Measurements from ENCODE around the gene GPRC5D.

Gene GPRC5D

GRCh38 chr12:12952036-12952435, at the start of gene GPRC5D:
Gene GPRC5D, minus strand, starts transcription at chr12:12952170. Its CDS starts 1,786 bp downstream, at chr12:12950384.
- no peak for DNase-seq

- DNase-seq = no peak
Observed at GRCh38 chr12:13001775-13002040, 49.7 kb upstream of the GPRC5D start.

- no peak for DNase-seq
Observed at GRCh38 chr12:13000925-13001774, 49.2 kb upstream of the GPRC5D start.

- peak; percentile 21 for DNase-seq
Observed at GRCh38 chr12:13000616-13000924, 48.6 kb upstream of the GPRC5D start.

- peak; percentile 79 for DNase-seq
Observed at GRCh38 chr12:12999959-13000615, 48.1 kb upstream of the GPRC5D start, which contains the start of gene HEBP1. Gene HEBP1, minus strand, starts transcription at chr12:13000265. Its CDS starts 151 bp downstream, at chr12:13000114.

GRCh38 chr12:12999271-12999958, 47.4 kb upstream of the GPRC5D start:
- no peak for DNase-seq

GRCh38 chr12:12998248-12998647, 46.3 kb upstream of the GPRC5D start:
- DNase-seq = no peak

- DNase-seq = no peak
Observed at GRCh38 chr12:12997734-12998133, 45.8 kb upstream of the GPRC5D start.

- no peak for DNase-seq
Observed at GRCh38 chr12:12997156-12997555, 45.2 kb upstream of the GPRC5D start.

- DNase-seq = no peak
Observed at GRCh38 chr12:12996209-12996608, 44.2 kb upstream of the GPRC5D start.

GRCh38 chr12:12995088-12995487, 43.1 kb upstream of the GPRC5D start:
- DNase-seq = no peak

GRCh38 chr12:12993367-12993766, 41.4 kb upstream of the GPRC5D start:
- no peak for DNase-seq

GRCh38 chr12:12992418-12993130, 40.6 kb upstream of the GPRC5D start:
- DNase-seq = no peak

GRCh38 chr12:12990700-12991468, 38.9 kb upstream of the GPRC5D start:
- DNase-seq = no peak

- no peak for DNase-seq
Observed at GRCh38 chr12:12987421-12987820, 35.5 kb upstream of the GPRC5D start.

GRCh38 chr12:12986775-12987331, 34.9 kb upstream of the GPRC5D start:
- no peak for DNase-seq

- no peak for DNase-seq
Observed at GRCh38 chr12:12985817-12986408, 33.9 kb upstream of the GPRC5D start.

- no peak for DNase-seq
Observed at GRCh38 chr12:12984149-12984548, 32.2 kb upstream of the GPRC5D start.

GRCh38 chr12:12983420-12984035, 31.6 kb upstream of the GPRC5D start:
- DNase-seq = peak; percentile 49

GRCh38 chr12:12982331-12982730, 30.4 kb upstream of the GPRC5D start:
- no peak for DNase-seq

- DNase-seq = no peak
Observed at GRCh38 chr12:12979731-12980259, 27.8 kb upstream of the GPRC5D start.

Measured in NCI-H774 (cell line).